Natural killer cell (primary cell): Measurements from ENCODE around the gene RGMA. TPM values are rescaled to one million over a fixed set of nuclear protein-coding genes. Genes with fewer than 3 reads are reported as not detected.

Source experiments
- ATAC-seq, 3 donors: fragments of 150-1000 bp in 2 of 3; fragments of 200-7000 bp in 1 of 3; cut with Tn5 transposase; 1 replicate in 1 of 3; 2 replicates in 2 of 3; pipeline ENCODE4 v1.10.0; 2021; ENCODE audit warnings: mild to moderate bottlenecking in 2 of 3, moderate library complexity in 2 of 3
- DNase-seq, 2 donors: peaks; one replicate each; pipeline versions ENCODE4 v3.0.0 to v3.0.0-alpha.2; 2013 to 2021; ENCODE audit warnings: mixed read lengths in 1 of 2
- H3K27ac ChIP-seq: one replicate; pipeline ENCODE4 v1.5.1; 2013; ENCODE audit warnings: mild to moderate bottlenecking, low read length
- H3K27me3 ChIP-seq: one replicate; pipeline ENCODE4 v1.6.1; 2013; ENCODE audit warnings: low read length; ENCODE audit not compliant: control insufficient read depth, insufficient read depth
- H3K36me3 ChIP-seq: one replicate; pipeline ENCODE4 v1.6.1; 2013; ENCODE audit warnings: low read length; ENCODE audit not compliant: control insufficient read depth, insufficient read depth
- H3K4me1 ChIP-seq: one replicate; pipeline ENCODE4 v1.6.1; 2013; ENCODE audit warnings: low read length; ENCODE audit not compliant: control insufficient read depth, insufficient read depth
- H3K4me3 ChIP-seq: one replicate; pipeline ENCODE4 v1.5.1; 2013; ENCODE audit warnings: low read length
- H3K9me3 ChIP-seq: one replicate; pipeline ENCODE4 v1.6.1; 2013; ENCODE audit warnings: low read length; ENCODE audit not compliant: control insufficient read depth, insufficient read depth
- H3K27ac Mint-ChIP-seq, 2 donors: one replicate each; pipeline ENCODE4 v1.8.0; 2022; ENCODE audit warnings: mild to moderate bottlenecking in 2 of 2, mixed read lengths in 2 of 2, moderate library complexity in 1 of 2
- H3K27me3 Mint-ChIP-seq, 2 donors: one replicate each; pipeline ENCODE4 v1.8.0; 2022; ENCODE audit warnings: low read depth in 2 of 2, mixed read lengths in 2 of 2
- H3K36me3 Mint-ChIP-seq: one replicate; pipeline ENCODE4 v1.8.0; 2022; ENCODE audit warnings: mixed read lengths
- H3K4me1 Mint-ChIP-seq, 2 donors: one replicate each; pipeline ENCODE4 v1.8.0; 2022; ENCODE audit warnings: mixed read lengths in 2 of 2
- H3K4me3 Mint-ChIP-seq: one replicate; pipeline ENCODE4 v1.8.0; 2022; ENCODE audit warnings: mild to moderate bottlenecking, moderate library complexity, mixed read lengths
- H3K9me3 Mint-ChIP-seq, 2 donors: one replicate each; pipeline ENCODE4 v1.8.0; 2022; ENCODE audit warnings: mixed read lengths in 2 of 2
- CTCF ChIP-seq: fragments of 200-600 bp; IDR thresholded peaks from one replicate; pipeline ENCODE4 v1.8.0; 2022; ENCODE audit warnings: antibody characterized with exemption
- WGBS: methylation state at CpG from one replicate; pipeline ENCODE4 v1.1.7; 2013; ENCODE audit warnings: missing lambda C conversion rate; ENCODE audit not compliant: insufficient coverage; 5-methylcytosine and 5-hydroxymethylcytosine counted together
- intact Hi-C: fragments of 100-400 bp; cut with micrococcal nuclease; formaldehyde crosslinking; loops from one replicate; pipeline ENCODE4 v1.14.2; 2022
- total RNA-seq, 4 donors: library from RNA; stranded (reverse); fragments of 120-200 nt in 1 of 4; gene quantifications; one replicate each; pipeline versions ENCODE4 v1.2.3 to v1.2.4, GENCODE V29; 2013 to 2022

RGMA gene
- total RNA-seq, 3 donors from 2014 or later (not counting 1 experiment from before 2014, with no cell fraction given) = not detected

GRCh38 chr15:93058128-93058527, 30.9 kb downstream of the RGMA start:
- Mint-ChIP-seq H3K9me3 (no peaks in the 10 kb centered on the region), H3K4me3 (no peak overlapping the region), H3K27ac (no peak overlapping the region), H3K4me1 (no peaks in the 10 kb centered on the region), H3K27me3 (peaks cover 8 to 17% of the 10 kb centered on the region in 2 donors), H3K36me3 (no peaks in the 10 kb centered on the region)
- Histone ChIP-seq H3K9me3 (no peaks in the 10 kb centered on the region), H3K36me3 (no peaks in the 10 kb centered on the region), H3K4me3 (no peak overlapping the region), H3K27me3 (no peaks in the 10 kb centered on the region), H3K4me1 (no peaks in the 10 kb centered on the region), H3K27ac (no peak overlapping the region)
- intact Hi-C loops = no loop called here
- TF ChIP-seq CTCF = no peak
- ATAC-seq = no peak
- no peak for DNase-seq
- WGBS = 73% methylated on average over 8 of the region's 8 CpGs

- 78% methylated on average over 8 of the region's 8 CpGs for WGBS
- no peaks in the 10 kb centered on the region for H3K36me3 Mint-ChIP-seq
- ATAC-seq = no peak
- Histone ChIP-seq H3K27ac (no peak overlapping the region), H3K4me3 (no peak overlapping the region), H3K4me1 (no peaks in the 10 kb centered on the region), H3K27me3 (no peaks in the 10 kb centered on the region), H3K9me3 (no peaks in the 10 kb centered on the region), H3K36me3 (no peaks in the 10 kb centered on the region)
- intact Hi-C loops = no loop called here
- H3K4me1 Mint-ChIP-seq = no peaks in the 10 kb centered on the region
- H3K27me3 Mint-ChIP-seq = peaks cover 6 to 12% of the 10 kb centered on the region in 2 donors
- no peak overlapping the region for H3K4me3 Mint-ChIP-seq
- TF ChIP-seq CTCF = no peak
- H3K27ac Mint-ChIP-seq = no peak overlapping the region
- no peaks in the 10 kb centered on the region for H3K9me3 Mint-ChIP-seq
- no peak for DNase-seq
These were observed 31.4 kb downstream of the RGMA start for GRCh38 chr15:93057618-93058017.

GRCh38 chr15:93056836-93057235, 32.2 kb downstream of the RGMA start:
- WGBS = 83% methylated on average over 6 of the region's 7 CpGs
- intact Hi-C loops = no loop called here
- no peak for DNase-seq
- H3K27ac ChIP-seq = no peak overlapping the region
- Mint-ChIP-seq H3K27me3 (peaks cover 3 to 9% of the 10 kb centered on the region in 2 donors), H3K36me3 (no peaks in the 10 kb centered on the region), H3K4me1 (no peaks in the 10 kb centered on the region), H3K9me3 (no peaks in the 10 kb centered on the region), H3K4me3 (no peak overlapping the region), H3K27ac (no peak overlapping the region)
- no peaks in the 10 kb centered on the region for H3K9me3 ChIP-seq
- no peak for ATAC-seq
- H3K4me3 ChIP-seq = no peak overlapping the region
- H3K36me3 ChIP-seq = no peaks in the 10 kb centered on the region
- TF ChIP-seq CTCF = no peak
- H3K4me1 ChIP-seq = peaks cover 3% of the 10 kb centered on the region
- no peaks in the 10 kb centered on the region for H3K27me3 ChIP-seq

- Mint-ChIP-seq H3K9me3 (no peaks in the 10 kb centered on the region), H3K4me1 (peaks cover 4 to 6% of the 10 kb centered on the region in 2 donors), H3K36me3 (no peaks in the 10 kb centered on the region), H3K4me3 (no peak overlapping the region), H3K27ac (no peak overlapping the region), H3K27me3 (peaks cover 3 to 9% of the 10 kb centered on the region in 2 donors)
- intact Hi-C loops = no loop called here
- no peaks in the 10 kb centered on the region for H3K36me3 ChIP-seq
- no peak for DNase-seq
- TF ChIP-seq CTCF = no peak
- no peak for ATAC-seq
- H3K9me3 ChIP-seq = no peaks in the 10 kb centered on the region
- no peaks in the 10 kb centered on the region for H3K27me3 ChIP-seq
- peaks cover 19% of the 10 kb centered on the region for H3K4me1 ChIP-seq
- 95% methylated on average over 11 of the region's 11 CpGs for WGBS
- H3K4me3 ChIP-seq = no peak overlapping the region
- H3K27ac ChIP-seq = no peak overlapping the region
These were observed 33.8 kb downstream of the RGMA start for GRCh38 chr15:93055211-93055610.
